Stomach (tissue), 4 donors: ENCODE results near the gene TBC1D2.
"Not testable (repeated sequence)": the region's sequence is repeated elsewhere in the genome, so short reads cannot be mapped to it uniquely, and the experiment has no call there.

Experiments used
- CTCF ChIP-seq, 7 experiments: fragments of 450-650 bp in 4 of 7; fragments of 200-600 bp in 3 of 7; sonication (generic) in 3 of 7; IDR thresholded peaks; one replicate each; pipeline ENCODE4 v1.5.1; 2016 to 2019; ENCODE audit warnings: antibody characterized with exemption in 7 of 7, control low read depth in 2 of 7, mild to moderate bottlenecking in 1 of 7
- EP300 ChIP-seq: sonication (generic); formaldehyde crosslinking; IDR thresholded peaks from one replicate; pipeline ENCODE4 v1.6.1; 2017; ENCODE audit warnings: antibody characterized with exemption
- POLR2A ChIP-seq, 4 donors: fragments of 450-650 bp; IDR thresholded peaks; one replicate each; pipeline ENCODE4 v1.6.1; 2016; ENCODE audit warnings: antibody characterized with exemption in 4 of 4, control low read depth in 2 of 4, mild to moderate bottlenecking in 1 of 4, moderate library complexity in 1 of 4
- POLR2AphosphoS5 ChIP-seq, 3 donors: sonication (generic); formaldehyde crosslinking; IDR thresholded peaks; one replicate each; pipeline ENCODE4 v1.6.1; 2016; ENCODE audit warnings: antibody characterized with exemption in 3 of 3

- TF ChIP-seq CTCF (IDR thresholded peaks at IDR 0.05); POLR2AphosphoS5 (IDR thresholded peaks at IDR 0.05); POLR2A (IDR thresholded peaks at IDR 0.05); EP300: not testable (repeated sequence)
These were observed 12.1 kb upstream of the TBC1D2 start for GRCh38 chr9:98267556-98267955.
